Liver (tissue), 3 donors: ENCODE data around the gene DNMT1.

Experiments used
- CTCF ChIP-seq: fragments of 150-350 bp; IDR thresholded peaks from 2 replicates; pipeline ENCODE4 v1.5.1; 2017; ENCODE audit warnings: improper control_type of control experiment, low read depth, low read length; ENCODE audit not compliant: missing input control
- EGR1 ChIP-seq, 2 donors: IDR thresholded peaks; 2 replicates each; pipeline ENCODE4 v1.6.1; 2016 to 2018; ENCODE audit warnings: antibody characterized with exemption in 2 of 2, low read depth in 2 of 2
- MAX ChIP-seq: IDR thresholded peaks from 2 replicates; pipeline ENCODE4 v1.6.1; 2016; ENCODE audit warnings: antibody characterized with exemption
- NR2F2 ChIP-seq: IDR thresholded peaks from 2 replicates; pipeline ENCODE4 v1.6.1; 2016; ENCODE audit warnings: antibody characterized with exemption
- RAD21 ChIP-seq, 2 donors: IDR thresholded peaks; 2 replicates each; pipeline ENCODE4 v1.6.1; 2016; ENCODE audit warnings: antibody characterized with exemption in 2 of 2, mild to moderate bottlenecking in 2 of 2
- REST ChIP-seq: IDR thresholded peaks from 2 replicates; pipeline ENCODE4 v1.6.1; 2016; ENCODE audit warnings: antibody characterized with exemption, mild to moderate bottlenecking
- TAF1 ChIP-seq: conservative IDR thresholded peaks from 2 replicates; pipeline ENCODE4 v1.6.1; 2016; ENCODE audit warnings: antibody characterized with exemption, mild to moderate bottlenecking
- ZBTB33 ChIP-seq: IDR thresholded peaks from 2 replicates; pipeline ENCODE4 v1.6.1; 2016; ENCODE audit warnings: antibody characterized with exemption
- donor health status: healthy.
- donor health status: healthy.

GRCh38 chr19:10095622-10095947 is 99.2 kb downstream of the DNMT1 start:
- TF ChIP-seq TAF1 (no peak), CTCF (no peak), ZBTB33 (no peak), NR2F2 (peak; percentile 18), MAX (no peak), EGR1 (IDR thresholded peaks at IDR 0.05; ENCODE audit: low read depth in 2 of 2) (no peak), RAD21 (IDR thresholded peaks at IDR 0.05) (no peak), REST (no peak)
